VCaP (cell line): ENCODE data around the gene TBC1D10B.

ENCODE experiments used
- H3K27ac ChIP-seq: fragments of 450-650 bp; 2 replicates; pipeline ENCODE4 v1.5.1; 2017
- TF ChIP-seq, protein P1 (sequence below): fragments of 450-650 bp; conservative IDR thresholded peaks from 2 replicates; pipeline ENCODE4 v1.5.1; 2017; ENCODE audit warnings: mild to moderate bottlenecking, moderate library complexity

The TBC1D10B gene

DNA sequence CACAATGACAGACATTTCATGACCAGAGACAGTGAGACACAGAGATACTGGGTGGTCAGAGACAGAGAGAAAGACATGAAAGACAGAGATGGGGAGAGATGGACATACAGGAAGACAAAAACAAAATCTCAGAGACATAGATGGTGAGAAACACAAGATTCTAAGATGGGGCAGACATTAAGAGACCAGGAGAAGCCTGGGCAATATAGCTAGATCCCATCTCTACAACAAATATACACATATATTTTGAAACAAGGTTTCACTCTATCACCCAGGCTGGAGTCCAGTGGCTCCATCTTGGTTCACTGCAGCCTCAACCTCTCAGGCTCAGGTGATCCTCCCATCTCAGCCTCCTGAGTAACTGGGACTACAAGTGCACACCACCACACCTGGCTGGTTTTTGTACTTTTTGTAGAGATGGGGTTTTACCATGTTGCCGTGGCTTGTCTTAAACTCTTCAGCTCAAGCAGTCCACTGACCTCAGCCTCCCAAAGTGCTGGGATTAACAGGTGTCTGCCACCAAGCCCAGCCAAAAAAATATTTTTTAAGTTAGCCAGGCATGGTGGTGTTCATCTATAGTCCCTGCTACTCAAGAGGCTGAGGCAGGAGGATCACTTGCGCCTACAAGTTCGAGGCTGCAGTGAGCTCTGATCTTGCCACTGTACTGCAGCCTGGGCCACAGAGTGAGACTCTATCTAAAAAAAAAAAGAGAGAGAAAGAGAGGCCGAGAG lies 9.9 kb upstream of the TBC1D10B start:
- no peak overlapping the region for H3K27ac ChIP-seq

DNA sequence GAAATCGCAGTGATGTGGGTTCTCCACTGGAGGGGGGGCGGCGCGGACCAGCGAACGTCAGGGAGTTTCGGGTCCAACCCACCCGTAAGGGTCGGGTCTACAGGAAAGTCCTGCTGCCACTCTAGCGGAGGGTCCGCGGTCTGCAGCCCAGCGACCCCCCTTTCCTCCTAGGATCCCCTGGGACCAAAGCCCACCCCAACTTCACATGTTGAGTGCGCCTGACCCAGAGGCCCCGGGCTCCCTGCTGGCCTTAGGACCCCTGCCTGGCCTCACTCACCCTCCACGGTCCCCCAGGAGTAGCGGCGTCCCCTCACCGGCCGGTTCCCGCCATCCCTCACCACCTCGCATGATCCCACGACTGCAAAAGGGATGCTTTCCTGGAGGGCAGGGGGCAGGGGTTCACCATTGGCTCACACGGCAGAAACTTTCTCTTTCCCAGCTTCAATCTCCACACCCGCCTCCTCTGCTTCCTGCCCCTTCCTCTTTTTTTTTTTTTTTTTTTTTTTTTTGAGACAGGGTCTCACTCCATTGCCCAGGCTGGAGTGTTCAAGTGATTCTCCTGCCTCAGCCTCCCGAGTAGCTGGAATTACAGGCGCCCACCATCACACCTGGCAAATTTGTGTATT lies 9.0 kb upstream of the TBC1D10B start:
- H3K27ac ChIP-seq, result peak overlapping the region; percentile 93
- TF ChIP-seq, protein P1, sequence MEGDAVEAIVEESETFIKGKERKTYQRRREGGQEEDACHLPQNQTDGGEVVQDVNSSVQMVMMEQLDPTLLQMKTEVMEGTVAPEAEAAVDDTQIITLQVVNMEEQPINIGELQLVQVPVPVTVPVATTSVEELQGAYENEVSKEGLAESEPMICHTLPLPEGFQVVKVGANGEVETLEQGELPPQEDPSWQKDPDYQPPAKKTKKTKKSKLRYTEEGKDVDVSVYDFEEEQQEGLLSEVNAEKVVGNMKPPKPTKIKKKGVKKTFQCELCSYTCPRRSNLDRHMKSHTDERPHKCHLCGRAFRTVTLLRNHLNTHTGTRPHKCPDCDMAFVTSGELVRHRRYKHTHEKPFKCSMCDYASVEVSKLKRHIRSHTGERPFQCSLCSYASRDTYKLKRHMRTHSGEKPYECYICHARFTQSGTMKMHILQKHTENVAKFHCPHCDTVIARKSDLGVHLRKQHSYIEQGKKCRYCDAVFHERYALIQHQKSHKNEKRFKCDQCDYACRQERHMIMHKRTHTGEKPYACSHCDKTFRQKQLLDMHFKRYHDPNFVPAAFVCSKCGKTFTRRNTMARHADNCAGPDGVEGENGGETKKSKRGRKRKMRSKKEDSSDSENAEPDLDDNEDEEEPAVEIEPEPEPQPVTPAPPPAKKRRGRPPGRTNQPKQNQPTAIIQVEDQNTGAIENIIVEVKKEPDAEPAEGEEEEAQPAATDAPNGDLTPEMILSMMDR, result no peak

More for the DNA sequence above, 9.9 kb upstream of the TBC1D10B start:
- TF ChIP-seq, protein P1, result no peak

DNA sequence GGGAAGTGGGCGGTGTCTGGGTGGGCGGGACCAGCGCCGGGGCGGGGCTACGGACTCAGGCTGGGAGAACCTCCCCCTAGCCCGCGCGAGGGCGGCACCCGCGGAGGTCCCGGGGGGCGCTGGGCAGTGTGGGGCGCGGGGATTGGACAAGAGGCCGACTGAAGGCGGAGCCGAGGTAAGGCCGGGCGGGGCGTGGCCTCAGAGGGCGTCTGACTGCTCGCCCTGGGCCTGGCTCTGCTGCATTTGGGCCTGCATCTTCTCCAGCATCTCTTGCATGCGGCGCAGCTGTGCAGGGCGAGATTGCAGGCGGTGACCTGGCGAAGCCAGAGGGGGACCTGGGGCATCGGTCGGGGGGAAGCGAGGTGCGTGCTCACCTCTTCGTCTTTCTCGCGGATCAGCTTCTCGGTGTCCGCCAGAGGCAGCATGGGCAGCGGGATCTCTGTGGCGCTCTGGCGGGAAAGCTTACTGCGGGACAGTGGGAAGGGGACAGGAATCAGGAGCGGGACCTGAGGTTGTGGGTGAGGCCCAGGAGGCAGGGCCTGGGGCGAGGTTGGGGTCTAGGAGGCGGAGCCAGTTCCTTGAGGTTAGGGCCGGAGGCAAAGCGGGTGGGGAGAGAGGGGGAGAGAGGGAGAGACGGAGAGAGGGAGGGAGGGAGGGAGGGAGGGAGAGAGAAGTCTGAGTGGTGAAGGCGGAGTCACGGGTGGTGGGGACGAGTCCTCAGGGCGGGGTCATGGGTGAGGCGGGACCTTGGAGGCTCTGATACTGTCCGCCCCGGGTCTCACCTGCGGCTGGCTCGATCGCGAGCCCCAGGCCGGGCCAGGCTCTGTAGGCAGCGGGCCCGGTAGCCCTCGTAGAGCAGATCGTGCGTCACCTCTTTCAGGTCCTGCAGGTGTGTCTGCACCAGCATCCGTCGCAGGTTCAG lies 8.2 kb upstream of the TBC1D10B start:
- peak overlapping the region; percentile 93 for H3K27ac ChIP-seq
- TF ChIP-seq, protein P1, result no peak

DNA sequence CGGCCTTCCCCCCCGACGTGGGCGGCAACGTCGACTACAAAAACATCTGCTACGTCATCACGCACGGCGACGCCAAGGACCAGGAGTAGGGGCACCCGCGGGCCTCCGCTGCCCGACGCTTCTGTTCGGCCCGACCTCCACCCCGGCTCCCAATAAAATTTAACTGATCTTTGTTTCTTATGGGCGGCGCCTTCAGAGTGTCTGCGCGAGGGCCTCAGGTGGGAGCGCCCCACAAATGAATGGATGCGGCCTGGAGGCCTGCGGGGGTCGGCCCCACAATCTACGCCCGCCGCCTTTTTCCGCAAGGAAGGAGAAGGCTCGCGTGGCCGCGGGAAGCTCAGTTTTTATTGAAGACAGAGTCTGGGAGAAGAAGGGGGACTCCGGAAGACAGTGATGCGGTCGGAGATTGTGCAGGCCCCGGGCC lies 7.5 kb upstream of the TBC1D10B start:
- H3K27ac ChIP-seq, result peak overlapping the region; percentile 93
- TF ChIP-seq, protein P1, result no peak

DNA sequence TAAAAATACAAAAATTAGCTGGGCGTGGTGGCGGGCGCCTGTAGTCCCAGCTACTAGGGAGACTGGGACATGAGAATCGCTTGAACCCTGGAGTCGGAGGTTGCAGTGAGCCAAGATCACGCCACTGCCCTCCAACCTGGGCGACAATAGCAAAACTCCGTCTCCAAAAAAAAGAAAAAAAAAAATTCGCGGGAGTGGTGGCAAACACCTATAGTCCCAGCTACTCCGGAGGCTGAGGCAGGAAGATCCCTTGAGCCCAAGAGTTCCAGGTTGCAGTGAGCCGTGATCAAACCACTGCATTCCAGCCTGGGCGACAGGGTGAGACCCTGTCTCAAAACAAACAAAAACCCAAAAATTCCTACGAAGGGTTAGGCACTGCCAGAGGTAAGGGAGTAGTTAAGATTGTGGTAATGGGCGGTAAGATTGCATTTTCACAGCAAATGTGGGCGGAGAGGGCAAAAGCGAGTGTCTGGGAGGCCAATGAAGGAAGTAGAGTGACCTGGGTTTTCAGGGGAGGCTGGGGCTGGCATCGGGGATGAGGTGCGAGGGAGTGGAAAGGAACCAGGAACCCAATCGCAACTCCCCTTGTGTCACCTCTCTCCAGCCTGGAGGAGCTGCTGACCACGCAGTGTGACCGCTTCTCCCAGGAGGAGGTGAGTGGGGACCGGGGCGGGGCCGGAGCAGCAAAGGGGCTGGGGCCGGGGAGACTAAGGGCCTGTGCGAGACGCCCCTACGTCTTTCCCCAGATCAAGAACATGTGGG lies 6.9 kb upstream of the TBC1D10B start:
- H3K27ac ChIP-seq, result peak overlapping the region; percentile 93
- TF ChIP-seq, protein P1, result no peak

DNA sequence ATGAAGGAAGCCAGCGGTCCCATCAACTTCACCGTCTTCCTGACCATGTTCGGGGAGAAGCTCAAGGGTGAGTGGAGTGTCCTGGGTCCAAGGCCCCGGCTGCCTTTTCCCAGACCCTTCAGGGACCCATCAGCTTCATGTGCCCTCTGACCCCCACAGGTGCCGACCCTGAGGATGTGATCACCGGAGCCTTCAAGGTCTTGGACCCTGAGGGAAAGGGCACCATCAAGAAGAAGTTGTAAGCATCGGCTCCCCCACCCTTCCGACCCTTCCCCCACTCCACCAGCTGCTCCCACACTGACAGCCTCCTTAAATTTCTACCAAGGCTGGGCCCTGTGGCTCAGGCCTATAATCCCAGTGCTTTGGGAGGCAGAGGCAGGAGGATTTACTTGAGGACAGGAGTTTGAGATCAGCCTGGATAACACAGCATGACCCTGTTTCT lies 6.2 kb upstream of the TBC1D10B start:
- H3K27ac ChIP-seq, result peak overlapping the region; percentile 93
- TF ChIP-seq, protein P1, result no peak
